SK-N-MC (cell line): ENCODE results near the gene ANTXR2.

Source experiments
- EZH2 ChIP-seq: fragments of 200-600 bp; sonication (generic); IDR thresholded peaks from one replicate; pipeline ENCODE4 v1.6.1; 2017; ENCODE audit warnings: antibody characterized with exemption
- FOXP2 ChIP-seq: optimal IDR thresholded peaks from 2 replicates; pipeline ENCODE3; 2011; ENCODE audit warnings: mild to moderate bottlenecking, moderate library complexity; ENCODE audit not compliant: insufficient read depth; ENCODE audit errors: extremely low read length, control extremely low read depth
- POLR2AphosphoS5 ChIP-seq: IDR thresholded peaks from 2 replicates; pipeline ENCODE4 v1.6.1; 2012; ENCODE audit warnings: mild to moderate bottlenecking, low read depth, low read length, borderline replicate concordance

- TF ChIP-seq EZH2, result no peak
- no peak for TF ChIP-seq POLR2AphosphoS5
- no peak for TF ChIP-seq FOXP2
Observed at GRCh38 chr4:80016506-80016905, 56.5 kb downstream of the ANTXR2 start.
